Measurements from ENCODE around the gene MIPOL1.

Gene MIPOL1

DNA sequence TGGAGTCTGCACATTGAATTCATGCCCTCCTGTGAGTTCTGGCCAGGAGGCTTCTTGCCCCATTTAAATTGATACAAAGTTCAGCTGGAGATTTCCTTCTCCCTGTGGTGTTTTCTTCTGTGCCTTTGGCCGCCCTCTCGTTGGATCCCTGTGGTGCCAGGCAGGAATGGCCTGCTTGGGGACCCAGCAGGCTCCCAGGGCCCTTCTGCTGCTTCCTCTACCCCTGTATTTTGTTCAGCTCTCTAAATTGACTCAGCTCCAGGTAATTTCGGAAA, 200.1 kb downstream of the MIPOL1 start:
- no peak for DNase-seq (ENCODE audit: low read depth, low spot score)

DNA sequence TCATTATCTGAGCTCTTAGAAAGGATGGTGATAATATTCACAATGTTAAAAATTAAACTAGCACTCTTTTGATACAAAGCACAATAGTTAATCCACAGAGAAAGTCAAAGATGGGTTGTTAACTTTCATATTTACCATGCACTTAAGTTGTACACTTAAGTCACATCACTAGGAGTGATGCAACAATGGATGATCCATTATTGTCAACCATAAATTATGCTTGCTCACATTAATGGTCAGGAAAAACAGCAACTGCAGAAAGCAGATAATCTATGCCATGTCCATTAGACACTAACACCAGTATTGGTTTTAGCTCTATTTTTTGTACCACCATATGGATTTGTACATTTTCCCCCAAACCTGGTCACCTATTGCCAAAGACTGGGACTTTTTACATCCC, 201.8 kb downstream of the MIPOL1 start:
- DNase-seq (ENCODE audit: low read depth, low spot score): no peak

DNA sequence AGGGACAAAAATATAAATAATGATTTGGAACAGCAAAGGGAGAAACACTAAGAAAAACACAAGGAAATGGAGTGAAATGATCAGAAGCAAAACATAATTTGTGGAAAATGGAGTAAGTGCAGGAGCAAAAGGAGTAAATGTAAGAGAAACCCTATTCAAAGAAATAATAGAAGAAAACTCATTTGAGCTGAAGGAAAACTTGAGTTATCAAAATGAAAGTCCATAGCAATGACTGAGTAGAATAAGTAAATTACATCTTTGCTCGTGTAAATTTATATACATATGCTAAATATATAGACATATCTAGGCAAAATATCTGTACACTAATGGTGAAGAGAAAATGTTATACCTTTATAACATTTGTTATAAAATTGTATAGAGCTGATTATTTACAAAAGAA, 203.4 kb downstream of the MIPOL1 start:
- DNase-seq (ENCODE audit: low read depth, low spot score): no peak

DNA sequence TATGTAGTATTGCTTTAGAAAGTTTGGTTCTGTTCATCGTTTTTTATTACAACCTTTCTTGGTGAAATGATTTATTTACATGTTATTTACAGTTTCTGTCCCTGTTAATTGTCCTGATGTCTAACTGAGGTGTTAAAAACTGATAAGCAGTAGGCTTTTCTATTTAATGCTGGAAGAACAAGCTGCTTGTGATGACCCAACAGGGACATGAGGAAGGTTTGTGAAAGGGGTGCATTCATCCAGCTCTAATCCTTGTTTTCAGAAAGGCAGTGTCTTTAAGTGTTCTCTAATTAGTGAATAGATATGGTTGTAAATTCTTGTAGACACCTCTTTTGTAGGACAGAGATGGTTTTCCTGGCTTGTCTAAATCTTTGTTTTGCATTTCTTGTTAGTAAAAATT, 205.9 kb downstream of the MIPOL1 start:
- no peak for DNase-seq (ENCODE audit: low read depth, low spot score)

DNA sequence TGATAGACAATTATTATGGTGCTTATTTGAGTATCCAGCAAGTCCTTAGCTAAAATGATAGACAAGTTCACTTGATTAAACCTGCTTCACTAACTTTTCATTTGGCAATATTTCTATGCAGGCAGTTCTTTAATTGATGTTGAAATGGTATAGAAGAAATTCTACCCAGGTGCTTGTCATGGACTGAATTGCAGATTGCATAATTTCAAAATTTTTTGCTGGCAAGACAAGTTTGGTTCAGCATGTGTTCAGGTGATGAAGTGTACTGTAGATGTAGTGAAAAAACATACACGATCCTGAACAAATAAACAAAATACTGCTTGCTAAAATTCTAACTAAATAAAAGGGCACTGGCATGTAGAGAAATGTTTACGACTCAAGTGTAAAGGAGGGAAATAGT, 208.4 kb downstream of the MIPOL1 start:
- no peak for DNase-seq (ENCODE audit: low read depth, low spot score)

DNA sequence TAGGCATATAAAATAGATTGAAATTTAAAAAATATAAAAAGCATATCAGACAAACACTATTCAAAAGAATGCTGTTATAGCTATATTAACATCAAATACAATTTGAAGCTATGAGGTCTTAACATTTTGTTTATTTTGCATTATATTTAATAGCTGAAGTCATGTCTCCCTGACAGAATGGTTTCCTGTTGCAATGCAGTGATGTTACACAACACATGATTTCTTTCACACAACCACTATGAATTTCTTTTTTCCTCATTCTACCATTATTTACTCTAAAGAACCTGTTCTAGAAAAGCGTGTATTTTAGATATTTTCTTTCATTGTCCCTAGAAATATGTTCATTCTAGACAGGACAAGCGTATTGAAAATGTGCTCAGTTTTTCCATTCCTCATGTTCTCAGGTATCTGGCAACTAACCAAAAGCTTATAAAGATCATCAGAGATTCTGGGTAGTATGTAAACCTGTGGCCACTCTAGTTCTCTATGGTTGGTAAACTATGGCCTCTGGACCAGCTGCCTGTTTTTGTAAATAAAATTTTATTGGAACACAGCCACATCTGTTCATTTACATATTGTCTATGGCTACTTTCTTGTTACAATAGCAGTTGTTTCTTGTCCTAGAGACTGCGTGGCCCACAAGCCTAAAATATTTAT, 213.5 kb downstream of the MIPOL1 start:
- DNase-seq (ENCODE audit: low read depth, low spot score): no peak

DNA sequence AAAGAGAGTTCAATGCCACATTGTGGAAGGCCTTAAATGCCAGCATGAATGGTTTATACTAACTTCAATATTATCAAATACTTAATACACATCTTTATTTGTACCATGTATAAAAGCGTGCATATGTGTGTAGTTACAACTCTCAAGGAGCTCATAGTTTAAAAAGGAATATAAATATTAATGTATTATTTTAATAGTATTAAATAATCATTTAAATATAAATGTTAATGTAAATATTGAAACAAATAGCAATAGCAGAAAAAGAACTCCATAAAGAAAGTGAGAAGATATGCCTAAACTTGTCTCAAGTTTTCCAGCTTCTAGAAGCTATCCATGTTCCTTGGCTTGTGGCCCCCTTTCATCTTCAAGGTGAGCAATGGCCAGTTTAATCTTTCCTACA, 215.3 kb downstream of the MIPOL1 start:
- DNase-seq (ENCODE audit: low read depth, low spot score): no peak

DNA sequence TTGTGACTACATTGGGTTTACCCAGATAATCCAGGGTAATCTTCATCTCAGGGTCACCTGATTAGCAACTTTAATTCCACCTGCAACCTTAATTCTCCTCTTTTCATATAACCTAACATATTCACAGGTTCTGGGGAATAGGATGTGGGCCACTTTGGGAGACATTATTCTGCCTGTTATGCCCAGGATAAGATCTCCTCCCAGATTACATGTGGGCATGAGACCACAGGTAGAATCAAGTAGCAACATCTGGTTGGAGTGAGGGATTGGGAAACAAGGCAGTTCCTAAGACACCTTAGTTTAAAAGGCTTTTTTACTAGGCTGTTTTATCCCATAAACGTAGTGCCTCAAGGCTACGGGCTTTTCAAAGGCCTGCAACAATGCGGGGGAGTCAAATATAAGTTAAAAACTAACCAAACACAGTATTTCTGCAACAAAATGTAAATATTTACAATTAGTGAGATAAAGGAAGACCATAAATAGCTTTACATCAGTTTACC, 215.8 kb downstream of the MIPOL1 start:
- DNase-seq (ENCODE audit: low read depth, low spot score): no peak

DNA sequence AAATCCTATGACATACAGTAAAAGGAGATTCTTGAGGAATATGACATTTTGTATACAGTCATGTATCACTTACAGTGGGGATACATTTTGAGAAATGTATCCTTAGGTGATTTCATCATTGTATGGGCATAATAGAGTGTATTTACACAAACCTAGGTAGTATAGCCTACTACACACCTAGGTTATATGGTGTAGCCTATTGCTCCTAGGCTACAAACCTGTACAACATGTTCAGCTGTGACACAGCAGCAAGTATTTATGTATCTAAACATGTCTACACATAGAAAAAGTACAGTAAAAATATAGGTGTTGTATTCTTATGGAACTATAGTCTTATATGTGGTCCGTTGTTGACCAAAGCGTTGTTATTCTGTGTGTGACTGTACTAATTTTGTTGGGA, 218.5 kb downstream of the MIPOL1 start:
- DNase-seq (ENCODE audit: low read depth, low spot score): no peak

DNA sequence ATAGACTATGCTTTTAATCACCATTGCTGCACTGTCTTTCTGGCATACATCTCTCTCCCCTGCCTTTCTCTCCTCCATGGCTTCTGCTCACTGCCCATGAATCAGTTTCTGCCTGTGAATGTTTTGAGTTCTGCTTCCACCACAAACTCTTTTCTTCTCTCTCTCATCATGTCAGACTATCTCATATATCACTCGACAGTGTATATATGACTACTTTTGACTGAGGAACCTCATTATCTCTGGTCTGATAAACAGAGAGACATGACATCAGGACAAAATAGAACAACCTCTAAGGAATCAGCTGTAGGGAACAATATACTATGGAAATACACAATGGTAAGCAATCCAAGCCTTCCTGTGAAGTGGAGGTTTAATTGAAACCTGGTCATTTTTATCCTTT, 219.4 kb downstream of the MIPOL1 start:
- no peak for DNase-seq (ENCODE audit: low read depth, low spot score)

DNA sequence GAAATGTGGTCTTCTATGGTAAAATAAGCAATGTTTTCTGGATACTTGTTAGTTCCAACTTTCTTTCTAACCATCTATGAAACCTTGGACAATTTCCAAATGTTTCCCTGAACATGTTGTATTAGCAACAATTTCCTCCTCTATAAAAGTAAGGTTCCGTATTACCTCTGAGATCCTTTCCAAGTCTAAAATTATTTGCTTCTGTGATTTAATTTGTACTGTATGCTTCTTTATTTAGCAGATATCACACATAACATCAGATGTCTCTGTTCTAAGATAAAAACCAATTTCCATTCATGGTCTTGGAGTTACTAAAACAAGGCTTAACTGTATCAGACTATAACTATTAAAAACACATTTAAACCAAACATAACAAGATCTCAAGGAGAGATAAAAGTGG, 220.1 kb downstream of the MIPOL1 start:
- DNase-seq (ENCODE audit: low read depth, low spot score): no peak

DNA sequence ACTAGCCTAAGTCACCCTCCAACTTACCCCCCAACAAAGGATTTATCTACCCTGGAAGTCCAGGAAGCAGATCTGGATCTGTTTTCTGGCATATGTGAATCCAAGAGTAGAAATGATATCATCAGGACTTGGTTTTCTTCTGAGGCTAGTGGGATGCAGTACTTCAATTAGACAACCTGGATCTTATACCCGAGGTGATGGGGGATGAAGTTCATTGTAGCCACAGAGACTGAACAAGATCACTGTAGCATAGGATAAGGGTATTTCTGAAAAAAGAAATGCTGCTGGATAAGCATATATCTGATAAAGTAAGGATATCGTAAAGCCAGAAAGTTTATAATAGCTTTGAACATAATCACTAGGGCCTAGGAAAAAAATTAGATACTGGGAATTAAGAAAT, 222.9 kb downstream of the MIPOL1 start:
- DNase-seq (ENCODE audit: low read depth, low spot score): no peak

DNA sequence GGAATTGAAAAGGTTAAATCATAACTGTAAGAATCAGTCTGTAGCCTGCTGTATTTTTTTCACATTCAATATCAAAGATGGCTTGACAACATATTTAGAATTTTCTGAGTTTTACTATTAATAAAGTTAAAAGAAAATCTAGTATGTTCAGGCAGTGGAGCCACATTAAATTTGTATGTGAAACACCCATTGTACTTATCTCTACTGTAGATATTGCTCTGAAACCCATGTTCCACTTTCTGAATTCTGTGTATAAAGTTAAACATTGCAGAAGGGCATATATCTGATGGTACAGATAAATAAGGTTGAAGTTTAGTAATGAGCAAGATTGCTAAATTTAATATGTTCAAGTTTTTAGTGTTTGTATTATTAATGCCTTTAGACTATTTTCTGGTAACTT, 224.6 kb downstream of the MIPOL1 start:
- DNase-seq (ENCODE audit: low read depth, low spot score): no peak

DNA sequence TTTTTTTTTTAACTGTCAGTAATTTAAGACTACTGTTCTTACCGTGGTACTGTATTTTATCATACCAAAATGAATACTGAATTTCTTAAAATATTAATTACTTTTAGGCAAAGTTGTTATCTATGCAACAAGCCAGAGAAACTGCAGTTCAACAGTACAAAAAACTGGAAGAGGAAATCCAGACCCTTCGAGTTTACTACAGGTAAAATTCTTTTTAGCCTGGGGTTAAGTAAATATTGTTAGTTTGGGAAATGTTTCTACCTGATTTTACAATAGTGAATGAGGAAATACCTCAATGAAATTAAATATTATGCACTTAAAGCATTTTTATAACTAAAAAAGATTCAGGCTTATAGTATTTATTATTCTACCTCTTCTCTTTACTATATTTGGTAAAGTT, 225.0 kb downstream of the MIPOL1 start:
- no peak for DNase-seq (ENCODE audit: low read depth, low spot score)

DNA sequence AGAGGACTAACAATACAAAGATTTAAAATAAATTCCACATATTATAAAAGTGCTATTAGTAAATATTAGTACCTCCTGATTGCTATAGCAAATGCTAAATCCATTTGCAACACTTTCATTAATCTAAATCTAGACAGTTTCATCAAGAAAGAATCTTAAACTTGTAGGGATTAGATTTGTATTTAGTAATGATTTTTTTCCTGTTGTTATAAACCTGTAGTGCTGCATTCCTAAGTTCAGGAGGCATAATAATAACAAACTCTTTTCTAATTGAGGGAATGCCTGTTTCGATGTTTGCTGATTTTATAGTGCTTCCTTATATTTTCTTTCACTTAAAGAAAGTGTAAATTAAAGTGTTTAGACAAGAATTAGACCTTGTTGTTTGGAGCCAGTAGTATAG, 231.2 kb downstream of the MIPOL1 start:
- DNase-seq (ENCODE audit: low read depth, low spot score): no peak

DNA sequence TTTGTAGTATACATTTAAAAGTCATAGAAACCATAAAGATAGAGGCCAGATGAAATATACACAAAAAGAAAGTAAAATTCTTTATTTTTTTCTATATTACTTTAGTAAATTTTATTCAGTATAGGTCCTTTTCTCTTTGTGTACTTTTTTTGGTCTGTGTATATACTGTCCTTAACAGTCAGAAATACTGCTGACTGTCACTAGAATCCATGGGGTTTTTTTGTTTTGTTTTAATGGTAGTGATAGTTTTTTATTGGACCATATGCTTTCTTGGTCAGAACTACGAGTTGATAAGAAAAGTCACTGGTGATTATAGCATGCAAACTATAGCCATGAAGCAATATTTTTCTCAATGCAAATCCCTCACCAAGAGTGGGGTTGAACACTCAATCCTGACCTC, 231.9 kb downstream of the MIPOL1 start:
- no peak for DNase-seq (ENCODE audit: low read depth, low spot score)

DNA sequence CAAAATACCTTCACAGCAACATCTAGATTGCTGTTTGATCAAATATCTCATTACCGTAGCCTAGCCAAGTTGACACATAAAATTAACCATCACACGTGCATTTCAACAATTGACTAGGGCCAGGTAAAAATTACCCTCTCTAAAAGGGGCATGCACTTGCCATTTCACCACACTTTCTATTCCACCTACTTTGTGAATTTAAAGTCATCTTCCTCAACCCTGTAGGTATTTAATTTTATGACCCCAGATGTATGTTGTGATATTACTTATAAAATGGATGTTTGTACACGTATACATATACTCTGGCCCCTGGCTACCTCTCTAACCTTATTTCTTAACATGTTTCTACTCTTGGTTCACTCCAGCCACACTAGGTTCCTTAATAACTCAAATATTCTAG, 237.1 kb downstream of the MIPOL1 start:
- no peak for DNase-seq (ENCODE audit: low read depth, low spot score)

DNA sequence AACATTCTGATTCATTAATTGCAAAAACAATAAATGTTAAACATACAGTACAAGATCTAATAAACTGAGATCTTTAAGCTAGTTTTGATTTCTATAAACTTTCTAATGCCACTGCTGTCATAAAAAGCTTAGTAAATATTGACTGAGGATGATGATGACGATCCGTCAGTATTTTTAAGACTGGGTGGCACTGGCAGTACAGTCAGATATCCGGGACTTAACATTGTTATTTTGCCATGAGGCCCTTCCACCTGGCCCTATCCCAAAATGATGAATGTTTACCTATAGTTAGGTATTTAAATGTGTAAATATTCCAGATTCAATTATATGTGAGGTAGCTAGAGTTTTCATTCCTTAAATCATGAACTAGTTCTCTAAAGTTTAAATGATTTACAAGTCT, 238.8 kb downstream of the MIPOL1 start:
- DNase-seq (ENCODE audit: low read depth, low spot score): no peak

DNA sequence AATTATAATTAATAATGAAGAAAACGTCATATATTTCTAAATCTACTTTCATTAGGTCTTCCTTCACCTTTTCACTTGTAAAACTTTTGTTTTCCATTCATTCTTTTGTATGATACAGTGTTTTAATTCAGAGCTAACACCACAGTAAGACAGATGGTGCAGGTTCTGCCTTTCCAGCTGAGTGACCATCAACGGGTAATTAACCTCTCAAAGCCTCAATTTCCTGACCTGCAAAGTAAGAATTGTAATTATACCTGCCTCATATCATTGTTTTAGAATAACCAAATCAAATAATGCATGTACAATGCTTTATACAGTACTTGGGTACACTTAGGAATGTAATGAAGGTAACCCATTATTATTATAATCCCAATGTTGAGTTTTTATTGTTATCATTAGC, 239.8 kb downstream of the MIPOL1 start:
- no peak for DNase-seq (ENCODE audit: low read depth, low spot score)

DNA sequence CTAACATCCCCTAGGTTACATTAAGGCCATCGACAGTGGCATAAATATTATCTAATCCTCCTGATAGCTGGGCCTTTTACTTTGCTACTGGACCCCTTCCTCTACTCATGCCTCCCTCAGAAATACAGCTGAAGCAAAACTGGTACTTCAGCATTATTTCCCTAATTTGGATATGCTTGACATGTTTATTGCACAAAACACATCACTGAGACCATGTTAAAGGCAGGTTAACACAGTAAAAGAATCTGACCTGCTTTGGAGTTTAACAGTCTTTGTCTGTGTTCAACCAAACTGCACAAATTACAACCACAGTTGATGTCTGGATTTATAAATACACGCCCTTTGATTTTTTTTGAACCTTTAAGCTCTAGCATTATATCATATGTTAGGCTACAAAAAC, 240.7 kb downstream of the MIPOL1 start:
- no peak for DNase-seq (ENCODE audit: low read depth, low spot score)

DNA sequence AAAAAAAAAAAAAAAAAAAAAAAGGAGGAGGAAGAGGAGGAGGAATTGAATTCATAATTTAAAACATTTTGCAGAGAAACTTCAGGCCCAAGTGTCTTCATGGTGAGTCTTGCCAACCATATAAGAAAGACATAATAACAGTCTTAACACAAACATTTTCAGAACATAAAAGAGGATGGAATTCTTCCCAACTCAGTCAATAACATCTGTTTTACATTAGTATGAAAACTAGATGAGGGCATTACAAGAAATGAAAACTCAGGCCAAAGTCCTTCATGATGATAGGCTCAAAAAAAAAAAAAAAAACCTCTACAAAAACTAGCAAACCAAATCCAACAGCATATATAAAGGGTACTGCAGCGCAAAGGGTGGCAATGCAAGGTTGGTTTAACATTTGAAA, 245.7 kb downstream of the MIPOL1 start:
- DNase-seq (ENCODE audit: low read depth, low spot score): no peak

DNA sequence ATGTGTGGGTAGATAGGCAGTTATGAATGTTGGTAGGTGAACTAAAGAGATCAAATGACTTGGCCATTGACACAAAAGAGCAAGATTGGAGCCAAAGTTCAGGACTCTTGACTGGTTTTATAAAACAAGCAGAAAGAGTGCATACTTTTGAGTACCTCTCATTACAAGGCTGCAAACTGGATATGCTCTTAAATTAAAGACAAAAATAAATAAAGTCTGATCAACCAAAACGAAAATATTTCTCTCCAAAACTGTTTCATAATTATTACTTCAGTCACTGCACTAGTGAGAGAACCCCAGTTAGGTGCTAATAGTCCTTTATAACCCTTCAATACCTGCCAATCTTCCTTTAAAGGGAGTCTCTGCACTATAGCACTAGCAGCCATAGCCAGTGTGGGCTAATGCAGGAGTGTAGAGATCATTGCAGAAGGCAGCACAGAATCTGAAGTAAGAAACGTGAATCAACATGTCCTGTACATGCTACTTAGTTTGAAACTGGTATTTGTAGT, 250.2 kb downstream of the MIPOL1 start:
- DNase-seq (ENCODE audit: low read depth, low spot score): no peak

DNA sequence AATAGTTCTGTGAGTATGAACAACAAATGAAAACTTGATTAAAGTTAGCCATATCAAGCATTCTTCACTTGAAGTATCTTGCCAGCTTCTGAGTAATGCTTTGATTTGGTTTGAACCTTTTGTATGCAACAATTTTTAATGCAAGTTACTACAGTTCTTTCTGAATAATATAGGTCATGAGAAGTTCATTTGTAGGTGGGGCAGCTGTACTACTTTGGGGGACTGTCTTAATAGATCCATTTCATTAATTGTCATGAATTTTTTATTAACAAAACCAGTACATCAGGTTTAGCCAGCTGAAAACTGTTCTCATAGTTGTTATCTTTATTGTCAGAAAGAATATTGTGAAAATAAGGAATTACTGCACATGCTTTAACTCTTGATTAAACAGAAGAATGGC, 254.6 kb downstream of the MIPOL1 start:
- DNase-seq (ENCODE audit: low read depth, low spot score): no peak

DNA sequence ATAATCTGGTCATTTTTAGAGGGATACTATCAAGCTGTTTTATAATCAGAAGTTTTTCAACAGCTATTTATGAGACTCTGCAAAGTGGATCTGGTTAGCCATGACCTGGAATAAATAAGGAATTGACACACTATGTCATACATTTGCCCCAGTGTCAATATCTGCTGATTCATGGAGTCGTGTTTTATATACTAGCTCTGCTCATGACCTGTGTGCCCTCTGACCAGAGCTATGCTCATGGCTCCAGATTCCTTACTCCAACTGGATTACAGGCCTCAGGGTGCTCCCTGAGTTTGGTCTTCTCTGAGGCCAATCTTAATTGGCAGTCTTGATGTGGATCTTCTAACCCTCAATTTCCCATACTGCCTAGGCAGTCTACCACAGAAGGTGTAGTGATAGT, 256.2 kb downstream of the MIPOL1 start:
- DNase-seq (ENCODE audit: low read depth, low spot score): no peak
